Measurements from ENCODE around the gene CREB5.

GRCh38 chr7:28823582-28823981 lies 411.3 kb downstream of the CREB5 start:
- no peak for TF ChIP-seq POLR2A (IDR thresholded peaks at IDR 0.05)
- TF ChIP-seq, protein P1, sequence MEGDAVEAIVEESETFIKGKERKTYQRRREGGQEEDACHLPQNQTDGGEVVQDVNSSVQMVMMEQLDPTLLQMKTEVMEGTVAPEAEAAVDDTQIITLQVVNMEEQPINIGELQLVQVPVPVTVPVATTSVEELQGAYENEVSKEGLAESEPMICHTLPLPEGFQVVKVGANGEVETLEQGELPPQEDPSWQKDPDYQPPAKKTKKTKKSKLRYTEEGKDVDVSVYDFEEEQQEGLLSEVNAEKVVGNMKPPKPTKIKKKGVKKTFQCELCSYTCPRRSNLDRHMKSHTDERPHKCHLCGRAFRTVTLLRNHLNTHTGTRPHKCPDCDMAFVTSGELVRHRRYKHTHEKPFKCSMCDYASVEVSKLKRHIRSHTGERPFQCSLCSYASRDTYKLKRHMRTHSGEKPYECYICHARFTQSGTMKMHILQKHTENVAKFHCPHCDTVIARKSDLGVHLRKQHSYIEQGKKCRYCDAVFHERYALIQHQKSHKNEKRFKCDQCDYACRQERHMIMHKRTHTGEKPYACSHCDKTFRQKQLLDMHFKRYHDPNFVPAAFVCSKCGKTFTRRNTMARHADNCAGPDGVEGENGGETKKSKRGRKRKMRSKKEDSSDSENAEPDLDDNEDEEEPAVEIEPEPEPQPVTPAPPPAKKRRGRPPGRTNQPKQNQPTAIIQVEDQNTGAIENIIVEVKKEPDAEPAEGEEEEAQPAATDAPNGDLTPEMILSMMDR (IDR thresholded peaks at IDR 0.05): no peak

Data from ovary (tissue), 3 donors.